GM19324 (cell line): ENCODE results near the gene BMP5.

Experiments used
- ATAC-seq: cut with Tn5 transposase; IDR thresholded peaks from one replicate; pipeline ENCODE4 v1.9.1; 2021; ENCODE audit warnings: mild to moderate bottlenecking, moderate library complexity; ENCODE audit not compliant: unreplicated experiment, low FRiP score

The BMP5 gene

DNA sequence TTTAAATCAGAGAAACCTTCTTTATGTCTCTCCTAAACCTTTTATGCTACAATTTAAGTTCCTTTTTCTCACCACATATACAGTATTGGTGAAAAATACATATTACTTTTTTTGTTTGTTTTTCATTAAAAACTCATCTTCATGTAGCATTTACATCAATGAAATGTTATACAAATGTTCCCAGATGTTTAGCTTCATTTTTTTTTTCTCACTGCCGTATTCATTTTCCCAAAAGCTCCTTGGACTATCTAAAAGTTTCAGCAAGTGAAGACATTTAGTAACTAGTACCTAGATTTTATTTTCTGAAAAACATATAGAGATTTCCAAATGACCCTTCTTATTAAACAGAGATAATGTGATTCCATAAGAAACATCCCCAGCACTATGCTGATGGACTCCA, 128.9 kb downstream of the BMP5 start:
- no peak for ATAC-seq

DNA sequence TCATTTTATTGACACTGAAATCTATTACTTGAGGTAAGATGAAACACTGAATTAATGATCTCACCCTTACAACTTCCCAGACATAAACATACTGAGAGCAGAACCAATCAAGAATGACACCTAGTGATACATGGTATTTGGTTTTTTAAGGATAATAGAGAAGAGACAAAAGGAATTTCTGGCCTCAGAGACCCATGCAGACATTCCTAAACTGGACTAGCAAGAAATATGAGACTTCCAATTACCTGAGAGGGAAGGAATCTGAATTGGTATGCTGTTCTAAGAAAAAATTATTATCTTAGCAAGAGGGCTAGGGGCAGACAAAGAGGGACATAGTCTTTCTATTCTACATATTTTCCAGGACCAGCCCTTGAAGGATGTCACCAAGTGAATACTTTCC, 141.1 kb downstream of the BMP5 start:
- no peak for ATAC-seq

DNA sequence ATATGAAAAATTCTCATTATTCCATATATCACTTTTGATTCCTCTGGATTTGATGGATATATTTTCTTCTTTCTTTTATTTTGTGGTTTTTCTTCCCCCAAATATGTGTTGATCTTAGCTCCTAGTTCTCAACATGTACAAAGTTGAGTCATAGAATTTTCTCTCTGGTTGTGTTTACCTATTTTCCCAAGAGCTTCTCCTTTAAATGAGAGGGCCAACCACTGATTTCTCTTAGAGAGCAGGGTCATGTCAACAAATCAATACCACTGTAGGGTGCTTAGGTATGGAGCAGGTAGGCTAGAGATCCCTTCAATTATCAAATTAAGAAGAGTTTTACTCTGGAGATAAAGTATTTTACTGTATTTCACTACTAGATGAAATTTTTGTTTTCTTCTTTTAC, 145.7 kb downstream of the BMP5 start:
- ATAC-seq, result no peak

DNA sequence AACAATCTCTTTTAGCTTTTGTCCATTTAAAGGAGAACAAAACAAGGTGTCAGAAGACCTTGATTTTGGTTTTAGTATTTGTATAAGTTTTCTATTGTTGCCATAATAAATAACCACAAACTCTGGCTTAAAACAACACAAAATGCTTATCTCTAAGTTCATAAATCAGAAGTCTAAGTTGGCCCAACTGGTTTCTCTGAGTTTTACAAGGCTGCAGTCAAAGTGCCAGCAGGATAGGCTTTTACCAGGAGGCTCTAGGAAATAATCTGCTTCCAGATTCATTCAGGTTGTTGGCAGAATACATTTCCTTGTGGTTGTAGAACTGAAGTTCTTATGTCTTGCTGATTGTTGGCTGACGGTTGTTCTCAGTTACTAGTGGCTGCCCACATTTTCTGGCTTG, 149.2 kb downstream of the BMP5 start:
- ATAC-seq, result no peak

DNA sequence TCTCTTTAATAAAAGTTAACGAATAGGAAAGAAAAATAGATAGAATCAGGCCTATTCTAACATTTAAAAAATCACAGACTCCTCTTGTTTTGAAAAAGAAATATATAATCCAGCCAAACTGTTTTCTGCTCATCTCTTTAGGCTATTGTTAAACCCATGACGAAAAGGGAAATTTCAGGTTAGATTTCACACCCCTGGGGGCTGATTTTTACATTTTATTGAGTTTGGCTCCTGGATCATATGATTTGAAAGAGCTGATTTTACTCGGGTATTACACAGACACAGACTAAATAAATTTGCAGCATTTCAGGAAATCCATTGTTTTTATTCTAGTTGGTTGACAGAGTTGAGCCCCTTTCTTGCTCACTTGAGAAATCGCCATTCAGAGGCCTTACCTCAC, 160.6 kb downstream of the BMP5 start:
- no peak for ATAC-seq

DNA sequence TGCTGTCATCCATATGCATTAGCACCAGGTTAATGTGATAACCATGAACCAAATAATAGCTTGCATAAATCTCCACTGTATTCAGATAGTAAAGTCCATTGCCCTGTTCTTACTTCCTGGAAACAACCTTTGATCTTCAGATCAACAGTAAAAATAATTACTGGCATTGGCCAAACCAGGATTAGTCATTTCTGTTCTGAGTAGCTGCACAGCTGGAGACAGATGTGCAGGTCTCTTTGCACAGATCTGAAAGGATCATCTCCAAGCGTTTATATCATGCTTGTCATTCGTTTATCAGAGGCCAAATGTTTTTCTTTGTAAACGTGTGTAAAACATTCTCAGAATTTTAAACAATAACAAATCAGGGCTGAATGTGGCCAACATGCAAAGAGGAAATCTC, 162.0 kb downstream of the BMP5 start:
- ATAC-seq, result no peak

DNA sequence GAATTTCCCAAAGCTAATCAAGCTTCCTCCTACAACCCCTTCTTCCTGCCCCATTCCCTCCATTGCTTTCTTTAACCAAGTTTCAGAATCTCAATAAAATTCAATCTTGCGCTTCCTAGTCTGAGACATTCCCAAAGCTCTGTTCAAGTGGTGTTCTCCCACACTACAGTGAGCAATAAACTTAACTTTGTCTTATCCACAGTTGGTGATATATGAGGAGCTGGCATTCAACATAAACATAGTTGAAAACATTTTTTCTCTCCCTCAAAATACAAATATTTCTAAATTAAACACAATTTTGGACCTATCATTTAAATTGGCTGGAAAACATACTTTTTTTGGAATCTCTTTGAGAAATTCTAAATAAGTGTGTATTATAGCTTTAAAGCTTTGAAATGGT, 166.7 kb downstream of the BMP5 start:
- ATAC-seq, result no peak

DNA sequence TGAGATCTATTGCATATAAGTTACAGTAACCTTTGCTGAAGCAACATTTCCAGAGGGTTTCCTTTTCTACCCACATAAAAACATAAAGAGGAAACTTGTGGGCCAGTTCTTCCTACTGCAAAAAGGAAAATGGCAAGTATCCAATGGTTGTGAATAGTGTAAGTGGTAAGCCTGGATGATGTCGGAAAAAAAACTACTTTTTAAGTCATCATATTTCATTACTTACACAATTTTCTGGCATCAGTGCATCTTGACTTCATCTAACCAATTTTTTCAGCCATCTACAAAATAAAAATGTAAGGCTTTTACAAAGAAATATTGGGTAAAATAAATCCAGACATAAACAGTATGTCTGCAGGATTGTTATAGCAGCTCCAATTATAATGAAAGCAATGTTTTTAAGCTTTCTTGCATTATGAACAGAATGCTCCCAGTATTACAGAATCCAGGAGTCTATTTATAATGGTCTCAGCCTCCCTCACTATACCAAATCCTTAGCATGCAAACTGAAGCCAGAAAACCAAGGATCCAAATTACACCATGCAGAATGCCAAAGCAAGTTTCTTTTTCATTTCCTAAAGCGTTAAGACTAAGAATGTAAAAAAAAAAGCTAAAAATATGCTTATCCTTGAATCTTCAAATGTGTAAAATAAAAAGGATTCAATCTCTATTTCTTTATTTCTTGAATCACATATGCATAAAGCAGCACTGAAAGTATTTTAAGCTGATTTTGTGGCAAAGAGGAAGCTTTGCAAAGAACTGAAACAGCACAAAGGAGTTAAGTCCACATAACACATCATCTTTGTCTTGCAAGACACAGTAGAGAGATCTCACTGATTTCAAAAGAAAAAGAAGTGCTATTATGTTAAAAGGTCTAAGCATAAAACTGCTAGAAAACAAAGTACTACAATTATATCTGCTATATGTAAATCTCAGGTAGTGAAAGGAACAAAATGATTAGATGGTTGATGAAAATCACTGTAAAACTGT, 169.6 kb downstream of the BMP5 start:
- no peak for ATAC-seq

DNA sequence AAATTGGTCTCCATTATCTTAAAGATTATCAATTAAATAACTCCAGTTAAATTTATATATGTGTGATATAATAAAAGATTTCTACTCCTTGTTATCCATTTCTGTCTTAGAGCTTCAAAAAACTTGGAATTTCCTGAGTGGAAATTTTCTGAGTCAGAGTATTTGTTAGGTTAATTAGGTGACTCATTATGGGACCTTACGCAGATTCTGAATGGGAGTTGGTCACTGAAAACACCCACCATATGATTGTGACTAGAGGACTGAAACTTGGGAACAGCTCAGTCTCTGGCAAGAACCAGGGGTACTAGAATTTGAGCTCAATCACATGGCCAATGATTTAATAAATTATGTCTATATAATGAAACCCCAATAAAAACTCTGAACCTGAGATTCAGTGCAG, 171.0 kb downstream of the BMP5 start:
- no peak for ATAC-seq
